HepG2 (cell line): ENCODE measurements around the gene ACE. TPM values are rescaled to one million over a fixed set of nuclear protein-coding genes. Genes with fewer than 3 reads are reported as not detected.
A peak's percentile ranks its signal among the peaks of the same experiment; 100 is the strongest.

Experiments
- CREM ChIP-seq, 2 experiments: sonication (generic) in 1 of 2; formaldehyde crosslinking in 1 of 2; IDR thresholded peaks; 2 replicates each; pipeline versions ENCODE4 v1.4.0 to v1.6.1; 2016 to 2020; ENCODE audit warnings: antibody characterized with exemption in 1 of 2, mild to moderate bottlenecking in 1 of 2, missing genetic modification reagents in 1 of 2
- FOXA1 ChIP-seq, 2 experiments: fragments of 450-650 bp in 1 of 2; sonication (generic) in 1 of 2; formaldehyde crosslinking in 1 of 2; IDR thresholded peaks; 2 replicates each; pipeline versions ENCODE4 v1.4.0 to v1.6.1; 2016 to 2020; ENCODE audit warnings: missing genetic modification reagents in 1 of 2
- IRF2 ChIP-seq: IDR thresholded peaks from 2 replicates; pipeline ENCODE4 v1.6.1; 2018; ENCODE audit warnings: missing genetic modification reagents, missing compliant biosample characterization
- KDM1A ChIP-seq: IDR thresholded peaks from 2 replicates; pipeline ENCODE4 v1.6.1; 2016; ENCODE audit warnings: missing compliant biosample characterization
- MTA1 ChIP-seq: sonication (generic); formaldehyde crosslinking; IDR thresholded peaks from 2 replicates; pipeline ENCODE4 v1.4.0; 2020; ENCODE audit warnings: missing genetic modification reagents, mild to moderate bottlenecking, borderline replicate concordance
- NFKB2 ChIP-seq: sonication (generic); formaldehyde crosslinking; IDR thresholded peaks from 2 replicates; pipeline ENCODE4 v1.4.0; 2020; ENCODE audit warnings: missing genetic modification reagents, borderline replicate concordance
- NR2C2 ChIP-seq: sonication (generic); formaldehyde crosslinking; IDR thresholded peaks from 2 replicates; pipeline ENCODE4 v1.4.0; 2020; ENCODE audit warnings: missing genetic modification reagents, mild to moderate bottlenecking, moderate library complexity, borderline replicate concordance
- NR3C1 ChIP-seq: sonication (generic); formaldehyde crosslinking; IDR thresholded peaks from 2 replicates; pipeline ENCODE4 v1.4.0; 2020; ENCODE audit warnings: missing genetic modification reagents
- RFXAP ChIP-seq: sonication (generic); formaldehyde crosslinking; IDR thresholded peaks from 2 replicates; pipeline ENCODE4 v1.4.0; 2020; ENCODE audit warnings: missing genetic modification reagents, borderline replicate concordance
- SNAPC4 ChIP-seq: sonication (generic); formaldehyde crosslinking; IDR thresholded peaks from 2 replicates; pipeline ENCODE4 v1.4.0; 2020; ENCODE audit warnings: mild to moderate bottlenecking, missing genetic modification reagents
- SOX6 ChIP-seq, 2 experiments: fragments of 450-650 bp in 1 of 2; sonication (generic) in 1 of 2; formaldehyde crosslinking in 1 of 2; IDR thresholded peaks; 2 replicates each; pipeline versions ENCODE4 v1.4.0 to v1.6.1; 2017 to 2020; ENCODE audit warnings: antibody characterized with exemption in 1 of 2, mild to moderate bottlenecking in 1 of 2, missing genetic modification reagents in 1 of 2
- ZEB1 ChIP-seq: IDR thresholded peaks from 2 replicates; pipeline ENCODE4 v1.6.1; 2012; ENCODE audit warnings: mild to moderate bottlenecking, low read depth, inconsistent platforms; ENCODE audit not compliant: insufficient replicate concordance
- ZFP36 ChIP-seq: fragments of 150-350 bp; IDR thresholded peaks from 2 replicates; pipeline ENCODE4 v1.6.1; 2018; ENCODE audit warnings: borderline replicate concordance, low read length, low read depth; ENCODE audit not compliant: partially characterized antibody
- ZNF468 ChIP-seq: sonication (generic); formaldehyde crosslinking; IDR thresholded peaks from 2 replicates; pipeline ENCODE4 v1.8.0; 2022; ENCODE audit warnings: mild to moderate bottlenecking, moderate library complexity, missing genetic modification reagents
- ZNF547 ChIP-seq: sonication (generic); formaldehyde crosslinking; IDR thresholded peaks from 2 replicates; pipeline ENCODE4 v1.5.1; 2020; ENCODE audit warnings: mild to moderate bottlenecking, missing genetic modification reagents
- ZNF7 ChIP-seq: IDR thresholded peaks from 2 replicates; pipeline ENCODE4 v1.6.1; 2016; ENCODE audit warnings: missing biosample characterization, missing genetic modification reagents
- ZNF790 ChIP-seq: sonication (generic); formaldehyde crosslinking; IDR thresholded peaks from 2 replicates; pipeline ENCODE4 v1.8.0; 2022; ENCODE audit warnings: missing genetic modification reagents, mild to moderate bottlenecking, borderline replicate concordance
- ZSCAN20 ChIP-seq: sonication (generic); formaldehyde crosslinking; IDR thresholded peaks from 2 replicates; pipeline ENCODE4 v1.4.0; 2020; ENCODE audit warnings: missing genetic modification reagents, mild to moderate bottlenecking, borderline replicate concordance
- polyA plus RNA-seq, 8 experiments: library from polyadenylated mRNA; depleted of rRNA in 3 of 8; stranded (reverse) in 7 of 8; unstranded in 1 of 8; fragments of >200 nt; fragmentation: Illumina TruSeq in 4 of 8; extraction: Trizol in 4 of 8; gene quantifications; 2 replicates each; pipeline versions ENCODE4 v1.2.1 to v1.2.3, GENCODE V29; 2011 to 2016; ENCODE audit warnings: low read depth in 4 of 8, missing spikeins in 1 of 8, mixed read lengths in 1 of 8; ENCODE audit not compliant: insufficient read depth in 1 of 8
- total RNA-seq, 5 experiments: library from RNA; depleted of rRNA; stranded (reverse); fragments of >200 nt; fragmentation: Illumina TruSeq; extraction: Trizol; gene quantifications; 2 replicates each; pipeline ENCODE4 v1.2.3, GENCODE V29; 2016; ENCODE audit warnings: low read depth in 1 of 5
- TF ChIP-seq, protein P1 (sequence below): IDR thresholded peaks from 2 replicates; pipeline ENCODE4 v1.6.1; 2016; ENCODE audit warnings: mild to moderate bottlenecking
- TF ChIP-seq, protein P2 (sequence below): IDR thresholded peaks from 2 replicates; pipeline ENCODE4 v1.6.1; 2016; ENCODE audit warnings: low read depth

ACE gene
- total and polyA plus RNA-seq, 2 of the 13 experiments (the other 11 are each of a cell fraction or from before 2014, with no cell fraction given) = 0.08 to 0.13 TPM

- peak; percentile 71; the same call in 1 of the 2 replicates for TF ChIP-seq SNAPC4
- no peak for TF ChIP-seq ZNF790
- peak; percentile 85 for TF ChIP-seq ZEB1
- TF ChIP-seq FOXA1 (IDR thresholded peaks at IDR 0.05) = no peak
- peak; percentile 86 for TF ChIP-seq FOXA1 (CRISPR knock-in tag; IDR thresholded peaks at IDR 0.05)
- no peak for TF ChIP-seq ZNF7 (CRISPR knock-in tag)
- TF ChIP-seq ZNF547 (CRISPR knock-in tag) = no peak
- TF ChIP-seq ZFP36 = peak; percentile 62
- peak; percentile 60 for TF ChIP-seq CREM (IDR thresholded peaks at IDR 0.05)
- no peak for TF ChIP-seq CREM (CRISPR knock-in tag; IDR thresholded peaks at IDR 0.05)
- TF ChIP-seq NR3C1 (CRISPR knock-in tag) = no peak
- TF ChIP-seq, protein P1, sequence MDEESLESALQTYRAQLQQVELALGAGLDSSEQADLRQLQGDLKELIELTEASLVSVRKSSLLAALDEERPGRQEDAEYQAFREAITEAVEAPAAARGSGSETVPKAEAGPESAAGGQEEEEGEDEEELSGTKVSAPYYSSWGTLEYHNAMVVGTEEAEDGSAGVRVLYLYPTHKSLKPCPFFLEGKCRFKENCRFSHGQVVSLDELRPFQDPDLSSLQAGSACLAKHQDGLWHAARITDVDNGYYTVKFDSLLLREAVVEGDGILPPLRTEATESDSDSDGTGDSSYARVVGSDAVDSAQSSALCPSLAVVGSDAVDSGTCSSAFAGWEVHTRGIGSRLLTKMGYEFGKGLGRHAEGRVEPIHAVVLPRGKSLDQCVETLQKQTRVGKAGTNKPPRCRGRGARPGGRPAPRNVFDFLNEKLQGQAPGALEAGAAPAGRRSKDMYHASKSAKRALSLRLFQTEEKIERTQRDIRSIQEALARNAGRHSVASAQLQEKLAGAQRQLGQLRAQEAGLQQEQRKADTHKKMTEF = peak; percentile 92
- peak; percentile 78 for TF ChIP-seq KDM1A (CRISPR knock-in tag)
- no peak for TF ChIP-seq ZSCAN20
- TF ChIP-seq MTA1 (CRISPR knock-in tag) = peak; percentile 87
- peak; percentile 80; the same call in 1 of the 2 replicates for TF ChIP-seq IRF2 (CRISPR knock-in tag)
- TF ChIP-seq NFKB2 = peak; percentile 53; the same call in 1 of the 2 replicates
- peak; percentile 25; the same call in 1 of the 2 replicates for TF ChIP-seq NR2C2
- TF ChIP-seq, protein P2, sequence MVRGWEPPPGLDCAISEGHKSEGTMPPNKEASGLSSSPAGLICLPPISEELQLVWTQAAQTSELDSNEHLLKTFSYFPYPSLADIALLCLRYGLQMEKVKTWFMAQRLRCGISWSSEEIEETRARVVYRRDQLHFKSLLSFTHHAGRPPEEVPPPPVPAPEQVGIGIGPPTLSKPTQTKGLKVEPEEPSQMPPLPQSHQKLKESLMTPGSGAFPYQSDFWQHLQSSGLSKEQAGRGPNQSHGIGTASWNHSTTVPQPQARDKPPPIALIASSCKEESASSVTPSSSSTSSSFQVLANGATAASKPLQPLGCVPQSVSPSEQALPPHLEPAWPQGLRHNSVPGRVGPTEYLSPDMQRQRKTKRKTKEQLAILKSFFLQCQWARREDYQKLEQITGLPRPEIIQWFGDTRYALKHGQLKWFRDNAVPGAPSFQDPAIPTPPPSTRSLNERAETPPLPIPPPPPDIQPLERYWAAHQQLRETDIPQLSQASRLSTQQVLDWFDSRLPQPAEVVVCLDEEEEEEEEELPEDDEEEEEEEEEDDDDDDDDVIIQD (CRISPR knock-in tag) = peak; percentile 81
- TF ChIP-seq SOX6 (IDR thresholded peaks at IDR 0.05) = no peak
- peak; percentile 96 for TF ChIP-seq SOX6 (CRISPR knock-in tag; IDR thresholded peaks at IDR 0.05)
- TF ChIP-seq ZNF468 (CRISPR knock-in tag) = 0 out of 2 replicates have a peak, but pooled peaks have one; percentile 34
- TF ChIP-seq RFXAP (CRISPR knock-in tag) = peak; percentile 68; the same call in 1 of the 2 replicates
Observed at GRCh38 chr17:63519972-63520882, 43.4 kb downstream of the ACE start (continued).
